SK-N-SH (cell line): Measurements from ENCODE around the gene GSDMA. TPM values are rescaled to one million over a fixed set of nuclear protein-coding genes. Genes with fewer than 3 reads are reported as not detected.

ENCODE experiments used
- CTCF ChIA-PET: fragments of 300-600, 350-600 bp; formaldehyde crosslinking; extraction: SDS; loops from one replicate; lab custom pipeline; 2021; lab: Yijun Ruan, JAX
- POLR2A ChIA-PET: fragments of 350-600 bp; sonication (Branson Sonifier 250); formaldehyde crosslinking; extraction: SDS; loops from one replicate; lab custom pipeline; 2020; ENCODE audit warnings: antibody characterized with exemption, inconsistent platforms; lab: Yijun Ruan, JAX
- DNase-seq: peaks from one replicate; pipeline ENCODE4 v3.0.0; 2012
- H2AFZ ChIP-seq: fragments of 200-600 bp; sonication (generic); 2 replicates; pipeline ENCODE4 v1.8.1; 2016; ENCODE audit warnings: antibody characterized with exemption, mild to moderate bottlenecking, low read depth
- H3F3A ChIP-seq: fragments of 200-600 bp; sonication (generic); replicated peaks from 2 replicates; pipeline ENCODE3; 2016; ENCODE audit warnings: antibody characterized with exemption, mild to moderate bottlenecking; ENCODE audit not compliant: insufficient read depth
- H3K27ac ChIP-seq, 2 experiments: fragments of 200-500 bp in 1 of 2; fragments of 200-600 bp in 1 of 2; sonication (Bioruptor generic) in 1 of 2; sonication (generic), shearing (Covaris generic) in 1 of 2; 2 replicates each; pipeline versions ENCODE4 v1.5.1 to v1.6.1; 2014 to 2016; ENCODE audit warnings: low read depth in 2 of 2, inconsistent platforms in 1 of 2, low read length in 1 of 2, mild to moderate bottlenecking in 1 of 2, mixed read lengths in 1 of 2
- H3K27me3 ChIP-seq: fragments of 200-600 bp; sonication (generic), shearing (Covaris generic); 2 replicates; pipeline ENCODE4 v1.6.1; 2016; ENCODE audit warnings: mixed run types; ENCODE audit not compliant: insufficient read depth
- H3K36me3 ChIP-seq, 2 experiments: fragments of 200-500 bp in 1 of 2; fragments of 200-600 bp in 1 of 2; sonication (Bioruptor generic) in 1 of 2; sonication (generic) in 1 of 2; replicated peaks in 1 of 2; 2 replicates each; pipeline versions ENCODE3 to v1.5.1; 2014 to 2016; ENCODE audit warnings: low read length in 1 of 2, mild to moderate bottlenecking in 1 of 2; ENCODE audit not compliant: insufficient read depth in 2 of 2, control insufficient read depth in 1 of 2
- H3K4me1 ChIP-seq, 2 experiments: fragments of 200-500 bp in 1 of 2; fragments of 200-600 bp in 1 of 2; sonication (Bioruptor generic) in 1 of 2; sonication (generic), shearing (Covaris generic) in 1 of 2; 2 replicates each; pipeline versions ENCODE4 v1.5.1 to v1.6.1; 2014 to 2016; ENCODE audit warnings: low read depth in 1 of 2, low read length in 1 of 2, mixed run types in 1 of 2; ENCODE audit not compliant: insufficient read depth in 2 of 2, control insufficient read depth in 1 of 2
- H3K4me2 ChIP-seq: fragments of 200-600 bp; sonication (generic), shearing (Covaris generic); 2 replicates; pipeline ENCODE4 v1.6.1; 2017; ENCODE audit warnings: mixed run types
- H3K4me3 ChIP-seq, 2 experiments: fragments of 200-500 bp in 1 of 2; fragments of 200-600 bp in 1 of 2; sonication (Bioruptor generic) in 1 of 2; sonication (generic), shearing (Covaris generic) in 1 of 2; 2 replicates each; pipeline versions ENCODE4 v1.5.1 to v1.8.1; 2014 to 2016; ENCODE audit warnings: low read depth in 2 of 2, inconsistent platforms in 1 of 2, low read length in 1 of 2, mild to moderate bottlenecking in 1 of 2, mixed read lengths in 1 of 2, moderate library complexity in 1 of 2
- H3K79me2 ChIP-seq: fragments of 200-600 bp; sonication (generic); 2 replicates; pipeline ENCODE4 v1.8.1; 2017; ENCODE audit warnings: mild to moderate bottlenecking; ENCODE audit not compliant: insufficient read depth
- H3K9ac ChIP-seq: fragments of 200-600 bp; sonication (generic); 2 replicates; pipeline ENCODE4 v1.6.1; 2017; ENCODE audit warnings: mixed run types
- H3K9me2 ChIP-seq: fragments of 200-600 bp; sonication (generic); 2 replicates; pipeline ENCODE4 v1.6.1; 2017; ENCODE audit warnings: mixed run types
- H3K9me3 ChIP-seq: fragments of 200-600 bp; sonication (generic); 2 replicates; pipeline ENCODE4 v1.6.1; 2017; ENCODE audit warnings: mixed run types, mild to moderate bottlenecking, moderate library complexity
- H4K20me1 ChIP-seq: fragments of 200-600 bp; sonication (generic); 2 replicates; pipeline ENCODE4 v1.6.1; 2017; ENCODE audit warnings: mild to moderate bottlenecking, mixed run types; ENCODE audit not compliant: insufficient read depth
- EP300 ChIP-seq, 2 experiments: IDR thresholded peaks; 2 replicates each; pipeline versions ENCODE4 v1.4.0 to v1.6.1; 2012; ENCODE audit warnings: borderline replicate concordance in 1 of 2, low read depth in 1 of 2, low read length in 1 of 2
- GABPA ChIP-seq: IDR thresholded peaks from 2 replicates; pipeline ENCODE4 v1.4.0; 2012; ENCODE audit warnings: low read depth, mild to moderate bottlenecking
- GATA2 ChIP-seq: sonication (generic); formaldehyde crosslinking; IDR thresholded peaks from 2 replicates; pipeline ENCODE4 v1.5.0; 2020; ENCODE audit warnings: mild to moderate bottlenecking, missing genetic modification reagents
- JUND ChIP-seq: IDR thresholded peaks from 2 replicates; pipeline ENCODE4 v1.4.0; 2012
- MEF2A ChIP-seq: IDR thresholded peaks from 2 replicates; pipeline ENCODE4 v1.4.0; 2012; ENCODE audit warnings: low read depth, borderline replicate concordance
- NRF1 ChIP-seq: IDR thresholded peaks from 2 replicates; pipeline ENCODE4 v1.6.1; 2012; ENCODE audit warnings: low read depth, mild to moderate bottlenecking, low read length
- SIN3A ChIP-seq: IDR thresholded peaks from 2 replicates; pipeline ENCODE4 v1.6.1; 2012; ENCODE audit warnings: low read depth, mild to moderate bottlenecking, low read length, moderate library complexity, borderline replicate concordance
- YY1 ChIP-seq: IDR thresholded peaks from 2 replicates; pipeline ENCODE4 v1.4.0; 2012; ENCODE audit warnings: low read depth, mild to moderate bottlenecking
- WGBS: methylation state at CpG from one replicate; pipeline ENCODE4 v1.1.6; 2017; ENCODE audit warnings: low lambda C conversion rate; 5-methylcytosine and 5-hydroxymethylcytosine counted together
- polyA plus RNA-seq, 3 experiments: library from polyadenylated mRNA; depleted of rRNA; stranded (reverse); fragments of >200 nt; gene quantifications; 2 replicates each; pipeline ENCODE4 v1.2.3, GENCODE V29; 2012
- TF ChIP-seq, protein P1 (sequence below): IDR thresholded peaks from 2 replicates; pipeline ENCODE4 v1.4.0; 2012; ENCODE audit warnings: low read depth, borderline replicate concordance
- TF ChIP-seq, protein P2 (sequence below): IDR thresholded peaks from 2 replicates; pipeline ENCODE4 v1.6.1; 2012; ENCODE audit warnings: mild to moderate bottlenecking, low read depth, low read length, moderate library complexity
- TF ChIP-seq, protein P3 (sequence below): IDR thresholded peaks from 2 replicates; pipeline ENCODE4 v1.4.0; 2012; ENCODE audit warnings: low read depth, borderline replicate concordance

The GSDMA gene
- polyA plus RNA-seq, 1 of the 3 experiments (the other 2 are of a cell fraction), result not detected

DNA sequence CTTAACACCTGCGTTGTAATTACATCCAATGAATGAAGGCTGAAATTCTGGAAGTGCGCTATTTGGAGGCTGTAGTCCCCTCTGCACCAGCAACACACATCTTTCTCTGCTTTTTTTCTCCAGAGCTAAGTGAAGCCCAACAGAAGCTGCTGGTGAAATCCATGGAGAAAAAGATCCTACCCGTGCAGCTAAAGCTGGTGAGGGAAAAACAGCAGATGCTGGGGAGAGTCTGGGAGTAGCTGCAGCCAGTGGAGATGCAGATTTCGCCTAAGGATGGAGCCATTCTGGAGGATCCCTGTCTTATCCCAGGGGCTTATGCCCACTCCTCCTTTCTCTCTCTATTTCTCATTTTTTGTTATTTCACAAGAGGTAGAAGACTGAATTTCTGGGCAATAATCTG, 13.0 kb downstream of the GSDMA start:
- no peak overlapping the region for H2AFZ ChIP-seq
- TF ChIP-seq, protein P1, sequence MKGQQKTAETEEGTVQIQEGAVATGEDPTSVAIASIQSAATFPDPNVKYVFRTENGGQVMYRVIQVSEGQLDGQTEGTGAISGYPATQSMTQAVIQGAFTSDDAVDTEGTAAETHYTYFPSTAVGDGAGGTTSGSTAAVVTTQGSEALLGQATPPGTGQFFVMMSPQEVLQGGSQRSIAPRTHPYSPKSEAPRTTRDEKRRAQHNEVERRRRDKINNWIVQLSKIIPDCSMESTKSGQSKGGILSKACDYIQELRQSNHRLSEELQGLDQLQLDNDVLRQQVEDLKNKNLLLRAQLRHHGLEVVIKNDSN, result no peak
- TF ChIP-seq YY1 (no peak), MEF2A (no peak), GATA2 (CRISPR knock-in tag) (no peak), GABPA (no peak), NRF1 (no peak), EP300 (IDR thresholded peaks at IDR 0.05; ENCODE audit: borderline replicate concordance in 1 of 2, low read depth in 1 of 2, low read length in 1 of 2) (no peak), SIN3A (no peak), JUND (no peak)
- TF ChIP-seq, protein P2, sequence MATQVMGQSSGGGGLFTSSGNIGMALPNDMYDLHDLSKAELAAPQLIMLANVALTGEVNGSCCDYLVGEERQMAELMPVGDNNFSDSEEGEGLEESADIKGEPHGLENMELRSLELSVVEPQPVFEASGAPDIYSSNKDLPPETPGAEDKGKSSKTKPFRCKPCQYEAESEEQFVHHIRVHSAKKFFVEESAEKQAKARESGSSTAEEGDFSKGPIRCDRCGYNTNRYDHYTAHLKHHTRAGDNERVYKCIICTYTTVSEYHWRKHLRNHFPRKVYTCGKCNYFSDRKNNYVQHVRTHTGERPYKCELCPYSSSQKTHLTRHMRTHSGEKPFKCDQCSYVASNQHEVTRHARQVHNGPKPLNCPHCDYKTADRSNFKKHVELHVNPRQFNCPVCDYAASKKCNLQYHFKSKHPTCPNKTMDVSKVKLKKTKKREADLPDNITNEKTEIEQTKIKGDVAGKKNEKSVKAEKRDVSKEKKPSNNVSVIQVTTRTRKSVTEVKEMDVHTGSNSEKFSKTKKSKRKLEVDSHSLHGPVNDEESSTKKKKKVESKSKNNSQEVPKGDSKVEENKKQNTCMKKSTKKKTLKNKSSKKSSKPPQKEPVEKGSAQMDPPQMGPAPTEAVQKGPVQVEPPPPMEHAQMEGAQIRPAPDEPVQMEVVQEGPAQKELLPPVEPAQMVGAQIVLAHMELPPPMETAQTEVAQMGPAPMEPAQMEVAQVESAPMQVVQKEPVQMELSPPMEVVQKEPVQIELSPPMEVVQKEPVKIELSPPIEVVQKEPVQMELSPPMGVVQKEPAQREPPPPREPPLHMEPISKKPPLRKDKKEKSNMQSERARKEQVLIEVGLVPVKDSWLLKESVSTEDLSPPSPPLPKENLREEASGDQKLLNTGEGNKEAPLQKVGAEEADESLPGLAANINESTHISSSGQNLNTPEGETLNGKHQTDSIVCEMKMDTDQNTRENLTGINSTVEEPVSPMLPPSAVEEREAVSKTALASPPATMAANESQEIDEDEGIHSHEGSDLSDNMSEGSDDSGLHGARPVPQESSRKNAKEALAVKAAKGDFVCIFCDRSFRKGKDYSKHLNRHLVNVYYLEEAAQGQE, result no peak
- TF ChIP-seq, protein P3, sequence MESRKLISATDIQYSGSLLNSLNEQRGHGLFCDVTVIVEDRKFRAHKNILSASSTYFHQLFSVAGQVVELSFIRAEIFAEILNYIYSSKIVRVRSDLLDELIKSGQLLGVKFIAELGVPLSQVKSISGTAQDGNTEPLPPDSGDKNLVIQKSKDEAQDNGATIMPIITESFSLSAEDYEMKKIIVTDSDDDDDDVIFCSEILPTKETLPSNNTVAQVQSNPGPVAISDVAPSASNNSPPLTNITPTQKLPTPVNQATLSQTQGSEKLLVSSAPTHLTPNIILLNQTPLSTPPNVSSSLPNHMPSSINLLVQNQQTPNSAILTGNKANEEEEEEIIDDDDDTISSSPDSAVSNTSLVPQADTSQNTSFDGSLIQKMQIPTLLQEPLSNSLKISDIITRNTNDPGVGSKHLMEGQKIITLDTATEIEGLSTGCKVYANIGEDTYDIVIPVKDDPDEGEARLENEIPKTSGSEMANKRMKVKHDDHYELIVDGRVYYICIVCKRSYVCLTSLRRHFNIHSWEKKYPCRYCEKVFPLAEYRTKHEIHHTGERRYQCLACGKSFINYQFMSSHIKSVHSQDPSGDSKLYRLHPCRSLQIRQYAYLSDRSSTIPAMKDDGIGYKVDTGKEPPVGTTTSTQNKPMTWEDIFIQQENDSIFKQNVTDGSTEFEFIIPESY, result no peak
- TF ChIP-seq, all 33 proteins: peak for 0
- H3K4me2 ChIP-seq, result no peak overlapping the region
- H3K27ac ChIP-seq, result no peak overlapping the region
- WGBS, result 60% methylated on average over 4 of the region's 4 CpGs
- peaks cover 1% of the 10 kb centered on the region for H3K79me2 ChIP-seq
- no peak for DNase-seq
- H4K20me1 ChIP-seq, result no peaks in the 10 kb centered on the region
- H3K27me3 ChIP-seq, result no peaks in the 10 kb centered on the region
- H3K9ac ChIP-seq, result no peak overlapping the region
- H3K36me3 ChIP-seq, result no peaks in the 10 kb centered on the region
- H3K9me3 ChIP-seq, result no peaks in the 10 kb centered on the region
- CTCF ChIA-PET, result interaction anchor here (1.1 to 1.3 kb wide), 2 partner anchors 14 to 18 kb away, joined by 3 to 5 read pairs; no protein-coding TSS in a partner anchor
- H3K4me1 ChIP-seq, result peaks cover 0 to 14% of the 10 kb centered on the region in 2 experiments; a peak in 3 of 4 replicates
- H3F3A ChIP-seq, result peaks cover 14% of the 10 kb centered on the region
- POLR2A ChIA-PET, result interaction anchor here (1.0 kb wide), 1 partner anchor 17 kb away, joined by 4 read pairs; no protein-coding TSS in a partner anchor
- no peaks in the 10 kb centered on the region for H3K9me2 ChIP-seq
- H3K4me3 ChIP-seq, result no peak overlapping the region
